Mesenchymal stem cell (in vitro differentiated cells and primary cell): ENCODE data around the gene DYNC1I2.

Source experiments
- DNase-seq: peaks from one replicate; pipeline ENCODE4 v3.0.0-alpha.2; 2013
- H2AFZ ChIP-seq: one replicate; pipeline ENCODE4 v1.6.1; 2013; ENCODE audit warnings: low read depth, mild to moderate bottlenecking, control low read depth, inconsistent platforms, low read length, moderate library complexity
- H2AK5ac ChIP-seq: 2 replicates; pipeline ENCODE4 v1.6.1; 2013; ENCODE audit warnings: low read length, moderate library complexity, mild to moderate bottlenecking, inconsistent platforms; ENCODE audit not compliant: severe bottlenecking
- H2BK120ac ChIP-seq: one replicate; pipeline ENCODE4 v1.6.1; 2013; ENCODE audit warnings: low read depth, mild to moderate bottlenecking, inconsistent platforms, low read length, moderate library complexity
- H2BK12ac ChIP-seq, 2 experiments: one replicate each; pipeline ENCODE4 v1.6.1; 2013; ENCODE audit warnings: inconsistent platforms in 2 of 2, low read length in 2 of 2, mild to moderate bottlenecking in 2 of 2, moderate library complexity in 2 of 2, control low read depth in 1 of 2
- H2BK15ac ChIP-seq: one replicate; pipeline ENCODE4 v1.6.1; 2013; ENCODE audit warnings: mild to moderate bottlenecking, low read depth, inconsistent platforms; ENCODE audit not compliant: poor library complexity, severe bottlenecking
- H2BK5ac ChIP-seq: 2 replicates; pipeline ENCODE4 v1.6.1; 2013; ENCODE audit warnings: low read depth, mild to moderate bottlenecking, low read length, control low read depth, inconsistent platforms; ENCODE audit not compliant: poor library complexity, severe bottlenecking
- H3K14ac ChIP-seq, 2 experiments: one replicate each; pipeline ENCODE4 v1.6.1; 2013; ENCODE audit warnings: inconsistent platforms in 2 of 2, low read length in 2 of 2, control low read depth in 1 of 2, mild to moderate bottlenecking in 1 of 2, moderate library complexity in 1 of 2
- H3K18ac ChIP-seq, 2 experiments: one replicate each; pipeline ENCODE4 v1.6.1; 2013; ENCODE audit warnings: inconsistent platforms in 2 of 2, low read length in 2 of 2, control low read depth in 1 of 2, low read depth in 1 of 2, mild to moderate bottlenecking in 1 of 2
- H3K23ac ChIP-seq, 2 experiments: one replicate each; pipeline ENCODE4 v1.6.1; 2013; ENCODE audit warnings: inconsistent platforms in 2 of 2, low read length in 2 of 2, mild to moderate bottlenecking in 2 of 2, moderate library complexity in 2 of 2, control low read depth in 1 of 2
- H3K27ac ChIP-seq: 2 replicates; pipeline ENCODE4 v1.5.1; 2013; ENCODE audit warnings: mild to moderate bottlenecking, moderate library complexity, low read length, control low read depth, inconsistent platforms; ENCODE audit not compliant: poor library complexity, severe bottlenecking
- H3K27me3 ChIP-seq, 2 experiments: 2 replicates each; pipeline versions ENCODE4 v1.6.1 to v1.7.0; 2013; ENCODE audit warnings: low read length in 2 of 2, mild to moderate bottlenecking in 2 of 2, moderate library complexity in 2 of 2, control low read depth in 1 of 2, inconsistent platforms in 1 of 2; ENCODE audit not compliant: control insufficient read depth in 1 of 2, insufficient read depth in 1 of 2
- H3K36me3 ChIP-seq, 2 experiments: 2 replicates each; pipeline versions ENCODE4 v1.6.1 to v1.7.0; 2013; ENCODE audit warnings: low read length in 2 of 2, control low read depth in 1 of 2, inconsistent platforms in 1 of 2, low read depth in 1 of 2, mild to moderate bottlenecking in 1 of 2; ENCODE audit not compliant: insufficient read depth in 2 of 2, control insufficient read depth in 1 of 2
- H3K4ac ChIP-seq, 2 experiments: one replicate each; pipeline ENCODE4 v1.6.1; 2013; ENCODE audit warnings: inconsistent platforms in 2 of 2, low read length in 2 of 2, mild to moderate bottlenecking in 2 of 2, moderate library complexity in 2 of 2, control low read depth in 1 of 2, low read depth in 1 of 2
- H3K4me1 ChIP-seq: 2 replicates; pipeline ENCODE4 v1.6.1; 2013; ENCODE audit warnings: low read depth, low read length, control low read depth; ENCODE audit not compliant: control insufficient read depth, insufficient read depth
- H3K4me2 ChIP-seq: 2 replicates; pipeline ENCODE4 v1.6.1; 2013; ENCODE audit warnings: low read length, mild to moderate bottlenecking, inconsistent platforms; ENCODE audit not compliant: poor library complexity, severe bottlenecking
- H3K4me3 ChIP-seq, 2 experiments: 2 replicates each; pipeline versions ENCODE4 v1.5.1 to v1.7.0; 2013; ENCODE audit warnings: low read length in 2 of 2, mild to moderate bottlenecking in 2 of 2, control low read depth in 1 of 2, low read depth in 1 of 2; ENCODE audit not compliant: insufficient read depth in 1 of 2
- H3K79me1 ChIP-seq: replicated peaks from 2 replicates; pipeline ENCODE4 v1.6.1; 2013; ENCODE audit warnings: mild to moderate bottlenecking, control low read depth, low read length, inconsistent platforms; ENCODE audit not compliant: poor library complexity, severe bottlenecking
- H3K9ac ChIP-seq: 2 replicates; pipeline ENCODE4 v1.7.0; 2013; ENCODE audit warnings: mild to moderate bottlenecking, low read length, moderate library complexity
- H3K9me3 ChIP-seq: 2 replicates; pipeline ENCODE4 v1.7.0; 2013; ENCODE audit warnings: mild to moderate bottlenecking, low read length; ENCODE audit not compliant: control insufficient read depth
- H4K8ac ChIP-seq: one replicate; pipeline ENCODE4 v1.6.1; 2013; ENCODE audit warnings: inconsistent platforms, mild to moderate bottlenecking, low read length, moderate library complexity
- H4K91ac ChIP-seq: one replicate; pipeline ENCODE4 v1.6.1; 2013; ENCODE audit warnings: mild to moderate bottlenecking, low read length, inconsistent platforms
- WGBS: methylation state at CpG from one replicate; pipeline ENCODE4 v1.1.7; 2013; ENCODE audit warnings: mixed read lengths; 5-methylcytosine and 5-hydroxymethylcytosine counted together

DYNC1I2 gene

DNA sequence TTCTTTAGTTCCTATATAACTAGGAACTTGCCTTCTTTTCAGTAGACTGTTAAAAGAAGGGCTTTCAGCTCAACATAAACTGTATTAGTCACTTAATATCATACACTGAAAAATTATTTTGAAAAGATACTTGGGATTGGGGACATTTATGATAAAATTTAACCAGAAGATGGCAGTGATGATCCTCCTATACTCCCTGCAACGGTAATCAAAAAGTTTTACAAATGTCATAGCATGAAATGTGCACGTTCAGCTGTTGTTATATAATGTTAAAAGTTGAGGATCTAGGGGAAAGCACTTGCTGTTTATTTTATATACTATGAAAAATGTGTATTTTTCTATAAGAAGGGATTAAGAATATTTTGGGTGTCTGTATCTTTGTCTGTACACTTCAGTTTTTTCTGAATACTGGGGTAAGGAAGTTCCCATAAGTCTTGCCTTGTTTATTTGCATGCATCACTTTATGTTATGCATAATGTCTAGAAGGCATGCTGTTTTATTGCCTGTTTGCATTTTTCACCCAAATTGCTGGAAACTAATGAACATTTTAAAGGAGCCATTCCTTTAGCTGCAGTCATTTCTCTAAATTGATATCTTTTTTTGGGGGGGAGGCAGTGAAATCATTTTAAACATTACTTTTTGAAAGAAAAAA is 19.0 kb downstream of the DYNC1I2 start:
- no peak overlapping the region for H3K27ac ChIP-seq
- no peak overlapping the region for H2AK5ac ChIP-seq
- no peak overlapping the region for H3K18ac ChIP-seq
- no peak overlapping the region for H3K4ac ChIP-seq
- no peak overlapping the region for H3K4me3 ChIP-seq
- no peak overlapping the region for H2BK15ac ChIP-seq
- H2BK5ac ChIP-seq: no peak overlapping the region
- peak; percentile 32 for DNase-seq
- peaks cover 7% of the 10 kb centered on the region for H3K4me1 ChIP-seq
- H4K8ac ChIP-seq: no peak overlapping the region
- H3K4me2 ChIP-seq: no peak overlapping the region
- no peak overlapping the region for H4K91ac ChIP-seq
- peak overlapping the region; percentile 33 for H3K9ac ChIP-seq
- peaks cover 6 to 33% of the 10 kb centered on the region in 2 experiments for H3K36me3 ChIP-seq
- H2BK12ac ChIP-seq: no peak overlapping the region
- no peak overlapping the region for H3K23ac ChIP-seq
- H3K14ac ChIP-seq: no peak overlapping the region
- H3K27me3 ChIP-seq: no peaks in the 10 kb centered on the region
- no peak overlapping the region for H2BK120ac ChIP-seq
- 46% methylated on average over 2 of the region's 2 CpGs for WGBS
- H3K9me3 ChIP-seq: no peaks in the 10 kb centered on the region
- no peaks in the 10 kb centered on the region for H3K79me1 ChIP-seq
- no peak overlapping the region for H2AFZ ChIP-seq

DNA sequence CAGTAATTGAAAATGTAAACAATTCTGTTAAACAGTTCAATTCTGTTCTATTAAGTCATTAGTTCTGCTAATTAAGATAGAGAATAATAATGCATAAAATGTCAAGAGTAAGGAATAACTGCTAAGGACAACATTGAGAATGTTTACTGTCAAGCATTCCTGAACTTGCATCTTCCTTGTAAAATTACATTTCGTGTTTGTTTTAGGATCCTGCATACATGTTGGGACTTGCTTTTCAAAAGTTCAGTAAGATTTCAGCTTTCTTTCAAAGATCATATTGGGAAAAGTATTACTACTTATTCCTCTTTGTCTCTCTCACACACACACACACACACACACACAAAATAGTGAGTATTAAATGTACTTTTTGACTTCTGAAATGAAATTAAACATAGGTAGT is 20.5 kb downstream of the DYNC1I2 start:
- Histone ChIP-seq H3K14ac (no peak overlapping the region), H2BK120ac (no peak overlapping the region), H3K4me1 (peaks cover 5% of the 10 kb centered on the region), H2BK15ac (no peak overlapping the region), H4K91ac (no peak overlapping the region), H3K4me3 (no peak overlapping the region), H3K4me2 (no peak overlapping the region), H3K79me1 (no peaks in the 10 kb centered on the region), H3K4ac (no peak overlapping the region), H3K9me3 (no peaks in the 10 kb centered on the region), H3K36me3 (peaks cover 6 to 30% of the 10 kb centered on the region in 2 experiments), H3K27ac (no peak overlapping the region), H3K9ac (peak overlapping the region; percentile 46), H2AFZ (no peak overlapping the region), H2BK12ac (no peak overlapping the region), H3K23ac (no peak overlapping the region), H3K27me3 (no peaks in the 10 kb centered on the region), H4K8ac (no peak overlapping the region), H2AK5ac (no peak overlapping the region), H2BK5ac (no peak overlapping the region), H3K18ac (no peak overlapping the region)
- no CpG with 5 or more reads among the region's 1 CpG for WGBS
- DNase-seq: no peak

DNA sequence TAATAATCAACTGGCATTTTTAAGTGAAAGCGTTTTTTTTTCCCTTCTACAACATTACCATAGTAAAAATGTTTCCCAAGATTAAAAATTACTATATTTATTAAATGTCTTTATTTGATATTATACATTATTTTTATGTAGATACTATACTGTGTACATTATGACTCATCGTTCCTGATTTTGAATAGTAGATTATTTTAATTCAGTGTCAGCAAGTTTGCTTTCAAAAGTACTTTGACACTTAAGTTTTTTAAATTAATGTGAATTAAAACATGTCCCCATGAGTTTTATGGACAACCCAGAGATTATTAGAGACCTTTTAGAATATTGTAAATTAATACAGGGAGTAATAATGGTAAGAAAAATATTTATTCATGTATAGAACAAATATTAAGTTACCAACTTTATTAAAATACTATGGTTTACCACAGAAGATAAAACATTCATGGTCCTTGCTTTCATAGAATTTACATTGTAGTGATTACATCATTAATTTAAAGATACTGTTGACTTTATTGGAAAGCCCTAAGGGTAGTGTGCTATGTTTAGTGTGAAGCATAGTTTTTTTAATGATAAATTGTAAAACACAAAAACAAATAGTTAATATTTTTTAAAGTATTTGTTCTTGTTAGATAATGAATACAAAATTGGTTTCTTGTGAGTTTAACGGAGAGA is 21.9 kb downstream of the DYNC1I2 start:
- no peak overlapping the region for H3K9ac ChIP-seq
- no peak overlapping the region for H3K4me3 ChIP-seq
- no peak overlapping the region for H3K4ac ChIP-seq
- no peak overlapping the region for H3K27ac ChIP-seq
- H2BK5ac ChIP-seq: no peak overlapping the region
- no peak overlapping the region for H3K23ac ChIP-seq
- H2BK15ac ChIP-seq: no peak overlapping the region
- H4K91ac ChIP-seq: no peak overlapping the region
- no peak overlapping the region for H3K14ac ChIP-seq
- 100% methylated on average over 1 of the region's 3 CpGs for WGBS
- H3K4me1 ChIP-seq: peaks cover 3% of the 10 kb centered on the region
- no peak overlapping the region for H2AK5ac ChIP-seq
- H4K8ac ChIP-seq: no peak overlapping the region
- no peak overlapping the region for H3K4me2 ChIP-seq
- H3K9me3 ChIP-seq: no peaks in the 10 kb centered on the region
- no peaks in the 10 kb centered on the region for H3K27me3 ChIP-seq
- no peak for DNase-seq
- H3K36me3 ChIP-seq: peaks cover 3 to 24% of the 10 kb centered on the region in 2 experiments
- H2BK120ac ChIP-seq: no peak overlapping the region
- no peak overlapping the region for H2BK12ac ChIP-seq
- no peaks in the 10 kb centered on the region for H3K79me1 ChIP-seq
- H3K18ac ChIP-seq: no peak overlapping the region
- no peak overlapping the region for H2AFZ ChIP-seq

DNA sequence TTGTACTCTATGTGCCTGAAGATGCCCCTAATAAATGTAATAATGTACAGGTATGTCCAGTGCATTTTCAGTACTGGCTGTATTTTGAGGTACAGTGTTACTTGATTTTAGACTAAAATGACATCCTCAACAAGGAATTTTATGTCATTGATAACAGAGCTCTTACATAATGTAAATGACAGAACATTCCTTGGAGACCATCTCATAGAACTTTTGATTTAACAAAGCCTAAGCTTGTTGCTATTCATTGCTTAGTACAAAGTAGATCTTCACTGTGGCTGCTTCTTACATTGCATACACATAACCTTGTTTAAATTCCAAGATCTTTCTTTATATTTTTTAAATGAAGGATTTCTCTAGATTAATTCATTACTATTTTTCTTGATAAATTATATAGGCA is 24.1 kb downstream of the DYNC1I2 start:
- no peak overlapping the region for H3K14ac ChIP-seq
- H3K4me3 ChIP-seq: no peak overlapping the region
- H3K79me1 ChIP-seq: no peaks in the 10 kb centered on the region
- no peak overlapping the region for H4K91ac ChIP-seq
- no peak overlapping the region for H3K4ac ChIP-seq
- H4K8ac ChIP-seq: no peak overlapping the region
- H3K9me3 ChIP-seq: no peaks in the 10 kb centered on the region
- no peak overlapping the region for H2AK5ac ChIP-seq
- H2BK12ac ChIP-seq: no peak overlapping the region
- no peak overlapping the region for H3K18ac ChIP-seq
- H3K9ac ChIP-seq: peak overlapping the region; percentile 80
- no peak overlapping the region for H3K23ac ChIP-seq
- H3K36me3 ChIP-seq: peaks cover 3 to 32% of the 10 kb centered on the region in 2 experiments
- no peak overlapping the region for H2AFZ ChIP-seq
- H3K27ac ChIP-seq: peak overlapping the region; percentile 60
- H2BK5ac ChIP-seq: no peak overlapping the region
- peaks cover 3% of the 10 kb centered on the region for H3K4me1 ChIP-seq
- no peak overlapping the region for H2BK15ac ChIP-seq
- H3K27me3 ChIP-seq: no peaks in the 10 kb centered on the region
- no peak for DNase-seq
- H2BK120ac ChIP-seq: no peak overlapping the region
- no peak overlapping the region for H3K4me2 ChIP-seq
